HL-60 (cell line): Measurements from ENCODE around the gene SSTR5.

ENCODE experiments used
- DNase-seq, 2 experiments: peaks; one replicate each; pipeline ENCODE4 v3.0.0-alpha.2; 2010 to 2020; ENCODE audit warnings: low read depth in 1 of 2, low spot score in 1 of 2
- H3K27ac ChIP-seq: fragments of 250-450 bp; sonication (Bioruptor Pico); replicated peaks from 2 replicates; pipeline ENCODE4 v1.5.1; 2020; ENCODE audit warnings: mild to moderate bottlenecking, moderate library complexity
- H3K27me3 ChIP-seq: fragments of 250-450 bp; sonication (Bioruptor Pico); 2 replicates; pipeline ENCODE4 v1.5.1; 2021; ENCODE audit warnings: mild to moderate bottlenecking, moderate library complexity; ENCODE audit not compliant: insufficient read depth, poor library complexity, severe bottlenecking
- H3K4me3 ChIP-seq: replicated peaks from 2 replicates; pipeline ENCODE4 v1.5.1; 2011; ENCODE audit warnings: mild to moderate bottlenecking, control low read depth, low read length; ENCODE audit not compliant: insufficient read depth
- GABPA ChIP-seq: IDR thresholded peaks from 2 replicates; pipeline ENCODE4 v1.6.1; 2012; ENCODE audit warnings: low read depth
- POLR2AphosphoS5 ChIP-seq: IDR thresholded peaks from 2 replicates; pipeline ENCODE4 v1.6.1; 2012; ENCODE audit warnings: low read depth
- SPI1 ChIP-seq: IDR thresholded peaks from 2 replicates; pipeline ENCODE4 v1.6.1; 2012; ENCODE audit warnings: low read depth, mild to moderate bottlenecking, borderline replicate concordance
- TF ChIP-seq, protein P1 (sequence below): IDR thresholded peaks from 2 replicates; pipeline ENCODE4 v1.6.1; 2012; ENCODE audit warnings: low read depth; ENCODE audit not compliant: insufficient replicate concordance
- TF ChIP-seq, protein P2 (sequence below): IDR thresholded peaks from one replicate; pipeline ENCODE4 v1.5.1; 2011; ENCODE audit warnings: low read length, control low read depth, inconsistent platforms; ENCODE audit not compliant: insufficient read depth

The SSTR5 gene

DNA sequence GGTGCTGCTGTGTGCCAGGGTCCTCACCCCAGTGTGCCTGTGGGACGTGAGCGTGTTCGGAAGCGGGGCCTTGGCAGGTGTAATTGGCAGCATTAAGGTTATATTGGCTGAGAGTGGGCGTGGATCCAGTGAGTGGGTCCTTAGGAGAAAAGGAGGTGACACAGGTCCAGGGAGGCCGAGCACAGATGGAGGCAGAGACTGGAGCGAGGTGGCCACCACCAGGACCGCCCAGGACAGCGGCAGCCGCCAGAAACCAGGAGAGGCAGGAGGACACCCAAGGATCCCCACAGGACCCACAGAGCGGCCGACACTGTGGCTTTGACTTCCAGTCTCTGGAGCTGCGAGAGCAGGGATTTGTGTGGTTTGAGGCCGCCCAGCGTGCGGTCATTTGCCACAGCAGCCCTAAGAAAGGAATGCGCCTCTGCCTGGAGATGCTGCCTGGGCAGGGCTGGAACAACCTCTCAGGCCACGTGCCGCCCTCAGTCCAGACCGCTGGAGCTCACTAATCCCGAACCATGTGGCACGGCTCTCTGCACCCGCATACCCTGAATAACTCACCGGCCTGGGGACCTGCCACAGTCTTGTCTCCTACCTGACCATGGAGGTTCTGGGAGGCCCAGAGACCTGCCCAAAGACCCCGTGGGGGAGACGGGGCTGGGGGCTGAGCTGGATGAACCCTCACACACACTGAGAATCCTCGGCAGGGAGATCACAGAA, 45.6 kb upstream of the SSTR5 start:
- TF ChIP-seq, protein P1, sequence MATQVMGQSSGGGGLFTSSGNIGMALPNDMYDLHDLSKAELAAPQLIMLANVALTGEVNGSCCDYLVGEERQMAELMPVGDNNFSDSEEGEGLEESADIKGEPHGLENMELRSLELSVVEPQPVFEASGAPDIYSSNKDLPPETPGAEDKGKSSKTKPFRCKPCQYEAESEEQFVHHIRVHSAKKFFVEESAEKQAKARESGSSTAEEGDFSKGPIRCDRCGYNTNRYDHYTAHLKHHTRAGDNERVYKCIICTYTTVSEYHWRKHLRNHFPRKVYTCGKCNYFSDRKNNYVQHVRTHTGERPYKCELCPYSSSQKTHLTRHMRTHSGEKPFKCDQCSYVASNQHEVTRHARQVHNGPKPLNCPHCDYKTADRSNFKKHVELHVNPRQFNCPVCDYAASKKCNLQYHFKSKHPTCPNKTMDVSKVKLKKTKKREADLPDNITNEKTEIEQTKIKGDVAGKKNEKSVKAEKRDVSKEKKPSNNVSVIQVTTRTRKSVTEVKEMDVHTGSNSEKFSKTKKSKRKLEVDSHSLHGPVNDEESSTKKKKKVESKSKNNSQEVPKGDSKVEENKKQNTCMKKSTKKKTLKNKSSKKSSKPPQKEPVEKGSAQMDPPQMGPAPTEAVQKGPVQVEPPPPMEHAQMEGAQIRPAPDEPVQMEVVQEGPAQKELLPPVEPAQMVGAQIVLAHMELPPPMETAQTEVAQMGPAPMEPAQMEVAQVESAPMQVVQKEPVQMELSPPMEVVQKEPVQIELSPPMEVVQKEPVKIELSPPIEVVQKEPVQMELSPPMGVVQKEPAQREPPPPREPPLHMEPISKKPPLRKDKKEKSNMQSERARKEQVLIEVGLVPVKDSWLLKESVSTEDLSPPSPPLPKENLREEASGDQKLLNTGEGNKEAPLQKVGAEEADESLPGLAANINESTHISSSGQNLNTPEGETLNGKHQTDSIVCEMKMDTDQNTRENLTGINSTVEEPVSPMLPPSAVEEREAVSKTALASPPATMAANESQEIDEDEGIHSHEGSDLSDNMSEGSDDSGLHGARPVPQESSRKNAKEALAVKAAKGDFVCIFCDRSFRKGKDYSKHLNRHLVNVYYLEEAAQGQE: no peak
- TF ChIP-seq POLR2AphosphoS5: no peak
- TF ChIP-seq GABPA: no peak
- TF ChIP-seq, protein P2, sequence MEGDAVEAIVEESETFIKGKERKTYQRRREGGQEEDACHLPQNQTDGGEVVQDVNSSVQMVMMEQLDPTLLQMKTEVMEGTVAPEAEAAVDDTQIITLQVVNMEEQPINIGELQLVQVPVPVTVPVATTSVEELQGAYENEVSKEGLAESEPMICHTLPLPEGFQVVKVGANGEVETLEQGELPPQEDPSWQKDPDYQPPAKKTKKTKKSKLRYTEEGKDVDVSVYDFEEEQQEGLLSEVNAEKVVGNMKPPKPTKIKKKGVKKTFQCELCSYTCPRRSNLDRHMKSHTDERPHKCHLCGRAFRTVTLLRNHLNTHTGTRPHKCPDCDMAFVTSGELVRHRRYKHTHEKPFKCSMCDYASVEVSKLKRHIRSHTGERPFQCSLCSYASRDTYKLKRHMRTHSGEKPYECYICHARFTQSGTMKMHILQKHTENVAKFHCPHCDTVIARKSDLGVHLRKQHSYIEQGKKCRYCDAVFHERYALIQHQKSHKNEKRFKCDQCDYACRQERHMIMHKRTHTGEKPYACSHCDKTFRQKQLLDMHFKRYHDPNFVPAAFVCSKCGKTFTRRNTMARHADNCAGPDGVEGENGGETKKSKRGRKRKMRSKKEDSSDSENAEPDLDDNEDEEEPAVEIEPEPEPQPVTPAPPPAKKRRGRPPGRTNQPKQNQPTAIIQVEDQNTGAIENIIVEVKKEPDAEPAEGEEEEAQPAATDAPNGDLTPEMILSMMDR: no peak
- TF ChIP-seq SPI1: no peak
- no peak for DNase-seq
- no peak overlapping the region for H3K27ac ChIP-seq
- peaks cover 12% of the 10 kb centered on the region for H3K27me3 ChIP-seq
- no peak overlapping the region for H3K4me3 ChIP-seq

DNA sequence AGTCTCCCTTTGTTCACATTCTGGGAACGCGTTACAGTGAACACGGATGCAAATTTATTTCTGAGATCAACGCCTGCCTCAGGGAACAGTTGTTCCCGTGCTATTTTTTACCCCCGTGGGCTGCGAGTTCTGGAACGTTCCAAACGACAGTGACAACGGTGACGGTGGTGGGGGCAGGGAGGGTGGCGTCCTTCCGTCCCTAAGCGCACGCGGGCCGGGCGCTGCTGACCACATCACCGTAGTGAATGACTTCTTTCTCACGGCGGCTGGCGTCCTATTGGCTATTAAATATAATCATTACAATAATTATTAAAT, 45.1 kb upstream of the SSTR5 start:
- Histone ChIP-seq H3K27me3 (peaks cover 12% of the 10 kb centered on the region), H3K27ac (no peak overlapping the region), H3K4me3 (no peak overlapping the region)
- TF ChIP-seq POLR2AphosphoS5 (no peak), GABPA (no peak), SPI1 (no peak)
- TF ChIP-seq, protein P1: no peak
- TF ChIP-seq, protein P2: no peak
- no peak for DNase-seq

DNA sequence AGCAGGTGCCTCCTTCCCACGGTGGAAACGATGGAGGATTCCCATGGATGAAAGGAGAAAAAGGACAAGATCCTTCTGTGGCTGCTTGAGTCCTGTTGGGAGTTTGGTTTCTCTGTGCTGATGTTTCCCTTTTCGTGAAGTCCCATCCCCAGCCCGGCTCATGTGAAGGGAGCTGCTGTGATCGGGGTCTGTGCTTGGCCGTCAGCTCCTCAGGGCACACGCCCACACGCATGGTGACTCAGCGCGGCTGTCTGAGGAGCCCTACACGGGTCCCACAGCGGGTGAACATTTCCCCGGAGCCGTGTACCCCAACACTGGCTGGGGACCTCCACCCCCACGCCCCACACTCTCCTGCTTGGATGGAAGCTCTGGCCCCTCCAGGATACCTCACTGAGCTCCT, 44.5 kb upstream of the SSTR5 start:
- no peak for DNase-seq
- peaks cover 12% of the 10 kb centered on the region for H3K27me3 ChIP-seq
- no peak overlapping the region for H3K4me3 ChIP-seq
- no peak overlapping the region for H3K27ac ChIP-seq
- TF ChIP-seq, protein P2: no peak
